Caco-2 (cell line): Measurements from ENCODE around the gene MELK. TPM values are rescaled to one million over a fixed set of nuclear protein-coding genes. Genes with fewer than 3 reads are reported as not detected.
"Not testable (repeated sequence)": the region's sequence is repeated elsewhere in the genome, so short reads cannot be mapped to it uniquely, and the experiment has no call there.

Experiments
- BruUV-seq: library from RNA; stranded (reverse); fragments of 400-500 nt; replicated peaks from 2 replicates; lab custom pipeline; 2021; lab: Mats Ljungman, UMichigan
- CTCF ChIA-PET: fragments of 300-600 bp; sonication (Branson Sonifier 250); formaldehyde crosslinking; loops from one replicate; lab custom pipeline; 2022; ENCODE audit warnings: antibody characterized with exemption; lab: Charles Lee
- POLR2A ChIA-PET: fragments of 300-600 bp; sonication (Branson Sonifier 250); formaldehyde crosslinking; loops from one replicate; lab custom pipeline; 2022; ENCODE audit warnings: antibody characterized with exemption; lab: Charles Lee
- DNase-seq, 2 experiments: peaks; one replicate each; pipeline versions ENCODE4 v3.0.0 to v3.0.0-alpha.2; 2020 to 2022
- H3K27me3 ChIP-seq: replicated peaks from 2 replicates; pipeline ENCODE4 v1.6.0; 2011; ENCODE audit warnings: low read length; ENCODE audit not compliant: control insufficient read depth, insufficient read depth
- H3K36me3 ChIP-seq: 2 replicates; pipeline ENCODE4 v1.5.1; 2011; ENCODE audit warnings: low read length; ENCODE audit not compliant: control insufficient read depth, insufficient read depth
- H3K4me1 ChIP-seq: fragments of 250-450 bp; sonication (Bioruptor Pico); 2 replicates; pipeline ENCODE4 v1.5.1; 2020; ENCODE audit warnings: mild to moderate bottlenecking
- H3K4me3 ChIP-seq: 2 replicates; pipeline ENCODE4 v1.5.1; 2011; ENCODE audit warnings: low read depth, mild to moderate bottlenecking, control low read depth, low read length
- H3K9me3 ChIP-seq: fragments of 250-450 bp; sonication (Bioruptor Pico); 2 replicates; pipeline ENCODE4 v1.5.1; 2020; ENCODE audit warnings: mild to moderate bottlenecking, moderate library complexity
- H3K27ac Mint-ChIP-seq: one replicate; pipeline ENCODE4 v1.8.0; 2022; ENCODE audit warnings: mixed read lengths; ENCODE audit not compliant: unreplicated experiment
- H3K27me3 Mint-ChIP-seq: one replicate; pipeline ENCODE4 v1.8.0; 2022; ENCODE audit warnings: mixed read lengths; ENCODE audit not compliant: insufficient read depth, unreplicated experiment
- H3K36me3 Mint-ChIP-seq: one replicate; pipeline ENCODE4 v1.8.0; 2022; ENCODE audit warnings: mild to moderate bottlenecking, mixed read lengths; ENCODE audit not compliant: insufficient read depth, unreplicated experiment
- H3K4me1 Mint-ChIP-seq: one replicate; pipeline ENCODE4 v1.8.0; 2022; ENCODE audit warnings: low read depth, mixed read lengths; ENCODE audit not compliant: unreplicated experiment
- H3K4me3 Mint-ChIP-seq: one replicate; pipeline ENCODE4 v1.8.0; 2022; ENCODE audit warnings: mild to moderate bottlenecking, moderate library complexity, mixed read lengths; ENCODE audit not compliant: unreplicated experiment
- H3K9me3 Mint-ChIP-seq: one replicate; pipeline ENCODE4 v1.8.0; 2022; ENCODE audit warnings: mixed read lengths; ENCODE audit not compliant: unreplicated experiment
- CTCF ChIP-seq, 2 experiments: fragments of 200-600 bp in 1 of 2; IDR thresholded peaks; 1 replicate in 1 of 2; 2 replicates in 1 of 2; pipeline versions ENCODE4 v1.5.1 to v1.8.0; 2011 to 2022; ENCODE audit warnings: antibody characterized with exemption in 1 of 2, control low read depth in 1 of 2, inconsistent platforms in 1 of 2, low read depth in 1 of 2, low read length in 1 of 2, mild to moderate bottlenecking in 1 of 2, moderate library complexity in 1 of 2; ENCODE audit not compliant: insufficient read depth in 1 of 2, severe bottlenecking in 1 of 2, unreplicated experiment in 1 of 2
- intact Hi-C: fragments of 100-400 bp; cut with micrococcal nuclease; formaldehyde crosslinking; loops from one replicate; pipeline ENCODE4 v1.10.0; 2022; ENCODE audit not compliant: unreplicated experiment
- total RNA-seq: library from RNA; stranded (reverse); gene quantifications from 2 replicates; pipeline ENCODE4 v1.2.3, GENCODE V29; 2022

MELK gene
- total RNA-seq, 1 experiment from 2014 or later: 57.8 TPM

GRCh38 chr9:36566813-36567221 lies 5.9 kb upstream of the MELK start:
- H3K27ac Mint-ChIP-seq: peak overlapping the region; percentile 19
- ChIA-PET CTCF (interaction anchor here (1.2 kb wide), 1 partner anchor 160 kb away, joined by 3 read pairs; no protein-coding TSS in a partner anchor), POLR2A (no interaction called here)
- no peak overlapping the region for H3K4me3 ChIP-seq
- H3K9me3 ChIP-seq: no peaks in the 10 kb centered on the region
- H3K4me1 Mint-ChIP-seq: peaks cover 7% of the 10 kb centered on the region
- no peak for TF ChIP-seq CTCF (IDR thresholded peaks at IDR 0.05; ENCODE audit: insufficient read depth in 1 of 2, low read depth in 1 of 2, low read length in 1 of 2, severe bottlenecking in 1 of 2, unreplicated experiment in 1 of 2)
- intact Hi-C loops: no loop called here
- H3K4me1 ChIP-seq: no peaks in the 10 kb centered on the region
- no TSS peak for BruUV-seq
- DNase-seq: no peak
- H3K27me3 ChIP-seq: no peaks in the 10 kb centered on the region
- no peak overlapping the region for H3K4me3 Mint-ChIP-seq
- H3K36me3 Mint-ChIP-seq: no peaks in the 10 kb centered on the region
- no peaks in the 10 kb centered on the region for H3K36me3 ChIP-seq
- H3K9me3 Mint-ChIP-seq: no peaks in the 10 kb centered on the region
- H3K27me3 Mint-ChIP-seq: no peaks in the 10 kb centered on the region

- H3K4me3 ChIP-seq, CTCF ChIA-PET, H3K9me3 Mint-ChIP-seq: not testable (repeated sequence)
Measured at GRCh38 chr9:36568681-36569080, 4.0 kb upstream of the MELK start.

GRCh38 chr9:36571333-36571732 lies 1.4 kb upstream of the MELK start:
- TF ChIP-seq CTCF (IDR thresholded peaks at IDR 0.05; ENCODE audit: insufficient read depth in 1 of 2, low read depth in 1 of 2, low read length in 1 of 2, severe bottlenecking in 1 of 2, unreplicated experiment in 1 of 2): no peak
- H3K9me3 ChIP-seq: no peaks in the 10 kb centered on the region
- no peak overlapping the region for H3K4me3 ChIP-seq
- DNase-seq: no peak
- no peak overlapping the region for H3K27ac Mint-ChIP-seq
- intact Hi-C loops: no loop called here
- H3K27me3 Mint-ChIP-seq: no peaks in the 10 kb centered on the region
- H3K4me1 Mint-ChIP-seq: peaks cover 20% of the 10 kb centered on the region
- H3K36me3 Mint-ChIP-seq: peaks cover 27% of the 10 kb centered on the region
- no TSS peak for BruUV-seq
- peaks cover 25% of the 10 kb centered on the region for H3K4me1 ChIP-seq
- no peak overlapping the region for H3K4me3 Mint-ChIP-seq
- no peaks in the 10 kb centered on the region for H3K27me3 ChIP-seq
- no peaks in the 10 kb centered on the region for H3K36me3 ChIP-seq
- POLR2A ChIA-PET: no interaction called here
- CTCF ChIA-PET: no interaction called here
- H3K9me3 Mint-ChIP-seq: no peaks in the 10 kb centered on the region

More at GRCh38 chr9:36568681-36569080, 4.0 kb upstream of the MELK start:
- POLR2A ChIA-PET: interaction anchor here (0.7 kb wide), 1 partner anchor 149 kb away, joined by 8 read pairs; no protein-coding TSS in a partner anchor
- H3K36me3 ChIP-seq, H3K9me3 ChIP-seq, H3K27me3 Mint-ChIP-seq, H3K27me3 ChIP-seq, H3K4me1 ChIP-seq, DNase-seq, H3K27ac Mint-ChIP-seq, H3K4me1 Mint-ChIP-seq, BruUV-seq, H3K4me3 Mint-ChIP-seq, intact Hi-C loops: not testable (repeated sequence)
- H3K36me3 Mint-ChIP-seq: peaks cover 14% of the 10 kb centered on the region

- Histone ChIP-seq H3K4me3 (peak overlapping the region; percentile 97), H3K4me1 (peaks cover 46% of the 10 kb centered on the region)
- H3K4me3 Mint-ChIP-seq: peak overlapping the region; percentile 92
- intact Hi-C loops, H3K9me3 ChIP-seq, POLR2A ChIA-PET, H3K9me3 Mint-ChIP-seq, DNase-seq, H3K27me3 Mint-ChIP-seq, H3K27me3 ChIP-seq, CTCF ChIA-PET, H3K36me3 ChIP-seq, BruUV-seq: not testable (repeated sequence)
- peak overlapping the region; percentile 91 for H3K27ac Mint-ChIP-seq
- H3K4me1 Mint-ChIP-seq: peaks cover 22% of the 10 kb centered on the region
- H3K36me3 Mint-ChIP-seq: peaks cover 38% of the 10 kb centered on the region
Measured at GRCh38 chr9:36574045-36574444, 1.4 kb downstream of the MELK start.
